ENCODE measurements around the gene ME2.

DNA sequence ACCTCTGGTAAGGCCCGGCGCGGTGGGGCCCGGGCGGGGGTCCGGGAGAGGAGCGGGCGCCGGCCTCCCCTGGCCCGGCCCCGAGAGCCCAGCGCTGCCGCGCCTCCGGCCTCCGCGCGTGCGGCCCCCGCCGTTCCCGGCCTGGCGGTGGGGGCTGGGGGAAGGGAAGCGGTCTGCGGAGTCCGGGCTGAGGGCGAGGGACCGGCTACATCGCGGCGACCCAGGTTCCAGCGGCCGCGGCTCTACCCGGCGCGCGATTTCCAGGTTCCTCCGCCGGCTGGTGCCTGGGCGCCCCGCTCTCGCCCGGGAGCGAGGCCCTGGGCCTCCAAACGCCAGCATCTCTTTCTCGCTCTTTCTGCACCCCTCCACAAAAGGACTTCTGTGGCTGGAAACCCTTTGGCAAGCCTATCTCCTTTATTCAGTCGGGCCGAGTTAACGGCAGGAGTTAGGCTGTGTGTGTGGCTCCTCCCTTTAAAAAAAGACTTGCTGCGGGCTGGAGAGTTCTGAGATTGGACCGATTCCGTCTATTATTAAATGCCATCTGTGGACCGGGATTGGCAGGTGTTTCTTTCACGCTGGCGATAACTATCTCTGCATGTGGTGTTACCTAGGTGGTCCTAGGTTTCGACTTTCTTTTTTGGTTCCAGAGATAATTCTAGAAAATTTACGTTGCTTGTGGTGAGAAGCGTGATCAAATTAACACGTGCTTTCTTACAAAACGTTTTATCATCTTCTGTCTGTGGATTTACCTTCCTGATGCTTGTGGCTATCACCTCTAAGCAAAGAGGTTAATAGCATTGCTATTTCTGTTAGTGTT, 592 bp downstream of the ME2 start:
- TF ChIP-seq EZH2 (IDR thresholded peaks at IDR 0.05; ENCODE audit: borderline replicate concordance, insufficient read depth, low read depth, low read length, poor library complexity, severe bottlenecking) = no peak
- TF ChIP-seq, protein P1, sequence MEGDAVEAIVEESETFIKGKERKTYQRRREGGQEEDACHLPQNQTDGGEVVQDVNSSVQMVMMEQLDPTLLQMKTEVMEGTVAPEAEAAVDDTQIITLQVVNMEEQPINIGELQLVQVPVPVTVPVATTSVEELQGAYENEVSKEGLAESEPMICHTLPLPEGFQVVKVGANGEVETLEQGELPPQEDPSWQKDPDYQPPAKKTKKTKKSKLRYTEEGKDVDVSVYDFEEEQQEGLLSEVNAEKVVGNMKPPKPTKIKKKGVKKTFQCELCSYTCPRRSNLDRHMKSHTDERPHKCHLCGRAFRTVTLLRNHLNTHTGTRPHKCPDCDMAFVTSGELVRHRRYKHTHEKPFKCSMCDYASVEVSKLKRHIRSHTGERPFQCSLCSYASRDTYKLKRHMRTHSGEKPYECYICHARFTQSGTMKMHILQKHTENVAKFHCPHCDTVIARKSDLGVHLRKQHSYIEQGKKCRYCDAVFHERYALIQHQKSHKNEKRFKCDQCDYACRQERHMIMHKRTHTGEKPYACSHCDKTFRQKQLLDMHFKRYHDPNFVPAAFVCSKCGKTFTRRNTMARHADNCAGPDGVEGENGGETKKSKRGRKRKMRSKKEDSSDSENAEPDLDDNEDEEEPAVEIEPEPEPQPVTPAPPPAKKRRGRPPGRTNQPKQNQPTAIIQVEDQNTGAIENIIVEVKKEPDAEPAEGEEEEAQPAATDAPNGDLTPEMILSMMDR (IDR thresholded peaks at IDR 0.05) = no peak

All from B cell (primary cell).